Measurements from ENCODE around the gene SORL1.

Gene SORL1

DNA sequence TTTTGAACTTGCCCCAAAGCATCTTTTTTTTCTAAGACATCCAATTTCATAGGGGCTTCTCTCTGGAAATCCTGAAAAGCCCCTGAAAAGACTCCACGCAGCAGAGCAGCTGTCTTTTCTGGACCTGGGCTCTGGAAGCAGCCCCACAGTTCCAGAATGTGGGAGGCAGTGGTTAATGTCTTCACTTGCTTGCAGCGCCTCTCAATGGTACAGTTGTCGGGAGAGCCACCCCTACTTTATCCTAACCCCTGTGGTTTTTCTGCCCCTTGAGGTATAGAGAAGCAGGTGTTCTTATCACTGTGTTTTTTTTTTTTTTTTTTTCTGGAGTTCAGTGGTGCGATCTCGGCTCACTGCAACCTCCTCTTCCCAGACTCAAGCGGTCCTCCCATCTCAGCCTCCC lies 84.0 kb downstream of the SORL1 start:
- DNase-seq (ENCODE audit: low read depth) = no peak
- TF ChIP-seq CTCF (IDR thresholded peaks at IDR 0.05; ENCODE audit: low read depth, low read length) = no peak
- TF ChIP-seq MAX (IDR thresholded peaks at IDR 0.05; ENCODE audit: low read depth, low read length) = no peak
- TF ChIP-seq POLR2A (IDR thresholded peaks at IDR 0.05; ENCODE audit: extremely low read depth, insufficient read length) = no peak
- no peak for TF ChIP-seq MYC (IDR thresholded peaks at IDR 0.05; ENCODE audit: low read depth, low read length)

DNA sequence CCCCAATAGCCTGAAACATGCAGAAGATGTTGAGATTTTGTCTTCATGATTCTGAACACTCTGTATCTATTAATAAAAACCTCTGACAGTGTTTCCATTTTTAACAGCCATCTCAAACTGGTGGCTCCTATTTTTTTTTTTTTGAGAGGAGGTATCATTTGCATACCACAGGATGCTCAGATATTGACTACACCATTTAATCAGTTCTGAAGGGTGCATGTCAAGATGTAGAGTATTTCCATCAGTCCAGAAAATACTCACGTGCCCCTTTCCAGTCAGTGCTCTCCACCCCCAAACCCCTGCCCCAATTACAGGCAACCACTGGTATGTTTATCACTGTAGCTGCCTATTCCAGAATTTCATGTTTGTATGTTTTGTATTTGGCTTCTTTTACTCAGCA lies 85.9 kb downstream of the SORL1 start:
- TF ChIP-seq POLR2A (IDR thresholded peaks at IDR 0.05; ENCODE audit: extremely low read depth, insufficient read length) (no peak), CTCF (IDR thresholded peaks at IDR 0.05; ENCODE audit: low read depth, low read length) (no peak), MAX (IDR thresholded peaks at IDR 0.05; ENCODE audit: low read depth, low read length) (no peak), MYC (IDR thresholded peaks at IDR 0.05; ENCODE audit: low read depth, low read length) (no peak)
- DNase-seq (ENCODE audit: low read depth) = no peak
- no peak overlapping the region for H3K4me3 ChIP-seq (ENCODE audit: low read depth, low read length)

More for the DNA sequence above, 84.0 kb downstream of the SORL1 start:
- no peak overlapping the region for H3K4me3 ChIP-seq (ENCODE audit: low read depth, low read length)

GRCh38 chr11:121539000-121539399 lies 86.9 kb downstream of the SORL1 start:
- TF ChIP-seq CTCF (IDR thresholded peaks at IDR 0.05; ENCODE audit: low read depth, low read length) (no peak), POLR2A (IDR thresholded peaks at IDR 0.05; ENCODE audit: extremely low read depth, insufficient read length) (no peak), MAX (IDR thresholded peaks at IDR 0.05; ENCODE audit: low read depth, low read length) (no peak), MYC (IDR thresholded peaks at IDR 0.05; ENCODE audit: low read depth, low read length) (no peak)
- no peak overlapping the region for H3K4me3 ChIP-seq (ENCODE audit: low read depth, low read length)
- DNase-seq (ENCODE audit: low read depth) = no peak

DNA sequence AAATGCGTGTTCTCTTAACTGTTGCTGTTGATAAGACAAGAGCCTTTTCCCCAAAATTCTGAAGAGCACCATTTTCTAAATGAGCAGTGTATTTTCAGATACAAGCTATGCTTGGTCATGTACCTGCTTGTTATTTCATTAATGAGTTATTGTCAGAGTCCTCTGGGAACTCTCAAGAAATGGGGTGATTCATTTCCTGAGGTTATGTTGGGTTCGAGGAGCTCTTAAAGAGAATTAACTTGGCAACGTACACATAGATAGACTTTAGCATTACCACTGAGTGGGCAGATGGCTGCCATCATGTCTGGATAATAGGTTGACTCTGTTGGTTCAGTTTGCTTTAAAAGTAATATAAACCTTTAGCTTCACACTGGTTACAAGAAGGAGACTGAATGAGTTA lies 88.5 kb downstream of the SORL1 start:
- TF ChIP-seq MYC (IDR thresholded peaks at IDR 0.05; ENCODE audit: low read depth, low read length) (no peak), MAX (IDR thresholded peaks at IDR 0.05; ENCODE audit: low read depth, low read length) (no peak), CTCF (IDR thresholded peaks at IDR 0.05; ENCODE audit: low read depth, low read length) (no peak), POLR2A (IDR thresholded peaks at IDR 0.05; ENCODE audit: extremely low read depth, insufficient read length) (no peak)
- no peak overlapping the region for H3K4me3 ChIP-seq (ENCODE audit: low read depth, low read length)
- peak; percentile 59 for DNase-seq (ENCODE audit: low read depth)

- TF ChIP-seq CTCF (IDR thresholded peaks at IDR 0.05; ENCODE audit: low read depth, low read length) = no peak
- TF ChIP-seq MAX (IDR thresholded peaks at IDR 0.05; ENCODE audit: low read depth, low read length) = no peak
- TF ChIP-seq MYC (IDR thresholded peaks at IDR 0.05; ENCODE audit: low read depth, low read length) = no peak
- no peak for TF ChIP-seq POLR2A (IDR thresholded peaks at IDR 0.05; ENCODE audit: extremely low read depth, insufficient read length)
- H3K4me3 ChIP-seq (ENCODE audit: low read depth, low read length) = no peak overlapping the region
- no peak for DNase-seq (ENCODE audit: low read depth)
Measured at GRCh38 chr11:121543836-121544380, 91.8 kb downstream of the SORL1 start.
